ENCODE results near the gene BMPER.

Gene BMPER

GRCh38 chr7:34090816-34091215, 185.5 kb downstream of the BMPER start (continued):
- TF ChIP-seq ZNF280D (tag by site-specific recombination; IDR thresholded peaks at IDR 0.05) = no peak
- no peak for TF ChIP-seq ZIC2 (tag by site-specific recombination; IDR thresholded peaks at IDR 0.05)
- no peak for TF ChIP-seq ZNF548 (tag by site-specific recombination; IDR thresholded peaks at IDR 0.05)
- TF ChIP-seq ZNF704 (tag by site-specific recombination; IDR thresholded peaks at IDR 0.05) = no peak
- TF ChIP-seq PATZ1 (tag by site-specific recombination; IDR thresholded peaks at IDR 0.05) = no peak
- TF ChIP-seq MYNN (tag by site-specific recombination; IDR thresholded peaks at IDR 0.05; ENCODE audit: borderline replicate concordance) = no peak
- no peak for TF ChIP-seq ZNF174 (tag by site-specific recombination; IDR thresholded peaks at IDR 0.05)
- no peak for TF ChIP-seq ZNF514 (tag by site-specific recombination; IDR thresholded peaks at IDR 0.05)
- no peak for TF ChIP-seq ZNF114 (tag by site-specific recombination; IDR thresholded peaks at IDR 0.05)
- no peak for TF ChIP-seq YY1 (tag by site-specific recombination; IDR thresholded peaks at IDR 0.05)
- no peak for TF ChIP-seq ZSCAN23 (tag by site-specific recombination; IDR thresholded peaks at IDR 0.05)

- POLR2A ChIA-PET = no interaction called here
- H3K4me1 ChIP-seq (ENCODE audit: control insufficient read depth, insufficient read depth, low read length) = no peaks in the 10 kb centered on the region
- H3K27ac ChIP-seq (ENCODE audit: extremely low read depth, low read depth, low read length) = no peak overlapping the region
- CTCF ChIA-PET = interaction anchor here (0.6 to 7.3 kb wide), 12 partner anchors 10 to 297 kb away, joined by 3 to 135 read pairs (median 3); no protein-coding TSS in a partner anchor
- no peak overlapping the region for H3K4me3 ChIP-seq (ENCODE audit: low read depth, low read length)
- no peaks in the 10 kb centered on the region for H3K36me3 ChIP-seq (ENCODE audit: control insufficient read depth in 2 of 2, insufficient read depth in 1 of 2, low read length in 2 of 2)
- no peaks in the 10 kb centered on the region for H3K9me3 ChIP-seq (ENCODE audit: control insufficient read depth, insufficient read depth, low read depth, low read length)
- TF ChIP-seq ZNF23 (tag by site-specific recombination; IDR thresholded peaks at IDR 0.05; ENCODE audit: borderline replicate concordance) (no peak), ZNF350 (tag by site-specific recombination; IDR thresholded peaks at IDR 0.05) (no peak), ZNF501 (tag by site-specific recombination; IDR thresholded peaks at IDR 0.05) (no peak), ZNF654 (tag by site-specific recombination; IDR thresholded peaks at IDR 0.05; ENCODE audit: low read depth) (peak; percentile 53), SCRT1 (tag by site-specific recombination; IDR thresholded peaks at IDR 0.05; ENCODE audit: borderline replicate concordance) (no peak), ZNF404 (tag by site-specific recombination; IDR thresholded peaks at IDR 0.05) (no peak), ZNF600 (tag by site-specific recombination; IDR thresholded peaks at IDR 0.05) (no peak), ZNF391 (tag by site-specific recombination; IDR thresholded peaks at IDR 0.05; ENCODE audit: borderline replicate concordance, low read depth) (no peak), ZFP37 (tag by site-specific recombination; IDR thresholded peaks at IDR 0.05) (no peak)
Measured at GRCh38 chr7:34091321-34091917, 186.1 kb downstream of the BMPER start.
